GM10266 (cell line): ENCODE measurements around the gene SLC29A2.
A peak's percentile ranks its signal among the peaks of the same experiment; 100 is the strongest.

ENCODE experiments used
- DNase-seq: peaks from one replicate; pipeline ENCODE4 v3.0.0; 2012; ENCODE audit errors: extremely low spot score
- TF ChIP-seq, protein P1 (sequence below): IDR thresholded peaks from 2 replicates; pipeline ENCODE4 v1.5.1; 2012; ENCODE audit warnings: mild to moderate bottlenecking, low read depth; ENCODE audit not compliant: control insufficient read depth, insufficient read depth; ENCODE audit errors: missing control alignments

Gene SLC29A2

DNA sequence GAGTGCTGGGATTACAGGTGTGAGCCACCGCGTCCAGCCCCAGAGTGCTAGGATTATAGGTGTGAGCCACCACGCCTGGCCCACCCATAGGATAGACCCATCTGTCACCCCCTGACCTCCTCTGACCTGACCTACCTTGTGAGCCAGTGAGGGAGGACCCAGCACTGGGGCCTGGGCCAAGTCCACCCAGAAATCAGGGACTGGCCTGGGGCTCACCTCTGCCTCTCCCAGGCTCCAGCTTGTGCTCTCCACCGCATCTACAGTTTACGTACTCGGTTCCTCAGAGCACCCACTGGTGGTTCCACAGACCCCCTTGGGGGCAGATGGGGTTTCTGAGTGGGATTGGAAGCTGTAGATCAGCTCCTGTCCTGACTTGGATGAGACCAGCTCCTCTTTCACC lies 6.4 kb downstream of the SLC29A2 start:
- DNase-seq: no peak
- TF ChIP-seq, protein P1, sequence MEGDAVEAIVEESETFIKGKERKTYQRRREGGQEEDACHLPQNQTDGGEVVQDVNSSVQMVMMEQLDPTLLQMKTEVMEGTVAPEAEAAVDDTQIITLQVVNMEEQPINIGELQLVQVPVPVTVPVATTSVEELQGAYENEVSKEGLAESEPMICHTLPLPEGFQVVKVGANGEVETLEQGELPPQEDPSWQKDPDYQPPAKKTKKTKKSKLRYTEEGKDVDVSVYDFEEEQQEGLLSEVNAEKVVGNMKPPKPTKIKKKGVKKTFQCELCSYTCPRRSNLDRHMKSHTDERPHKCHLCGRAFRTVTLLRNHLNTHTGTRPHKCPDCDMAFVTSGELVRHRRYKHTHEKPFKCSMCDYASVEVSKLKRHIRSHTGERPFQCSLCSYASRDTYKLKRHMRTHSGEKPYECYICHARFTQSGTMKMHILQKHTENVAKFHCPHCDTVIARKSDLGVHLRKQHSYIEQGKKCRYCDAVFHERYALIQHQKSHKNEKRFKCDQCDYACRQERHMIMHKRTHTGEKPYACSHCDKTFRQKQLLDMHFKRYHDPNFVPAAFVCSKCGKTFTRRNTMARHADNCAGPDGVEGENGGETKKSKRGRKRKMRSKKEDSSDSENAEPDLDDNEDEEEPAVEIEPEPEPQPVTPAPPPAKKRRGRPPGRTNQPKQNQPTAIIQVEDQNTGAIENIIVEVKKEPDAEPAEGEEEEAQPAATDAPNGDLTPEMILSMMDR: no peak

GRCh38 chr11:66363805-66364535 lies 7.6 kb downstream of the SLC29A2 start:
- DNase-seq: peak; percentile 81
- TF ChIP-seq, protein P1: peak; percentile 87

- TF ChIP-seq, protein P1: no peak
- DNase-seq: no peak
These were observed 8.4 kb downstream of the SLC29A2 start for GRCh38 chr11:66363187-66363601.

DNA sequence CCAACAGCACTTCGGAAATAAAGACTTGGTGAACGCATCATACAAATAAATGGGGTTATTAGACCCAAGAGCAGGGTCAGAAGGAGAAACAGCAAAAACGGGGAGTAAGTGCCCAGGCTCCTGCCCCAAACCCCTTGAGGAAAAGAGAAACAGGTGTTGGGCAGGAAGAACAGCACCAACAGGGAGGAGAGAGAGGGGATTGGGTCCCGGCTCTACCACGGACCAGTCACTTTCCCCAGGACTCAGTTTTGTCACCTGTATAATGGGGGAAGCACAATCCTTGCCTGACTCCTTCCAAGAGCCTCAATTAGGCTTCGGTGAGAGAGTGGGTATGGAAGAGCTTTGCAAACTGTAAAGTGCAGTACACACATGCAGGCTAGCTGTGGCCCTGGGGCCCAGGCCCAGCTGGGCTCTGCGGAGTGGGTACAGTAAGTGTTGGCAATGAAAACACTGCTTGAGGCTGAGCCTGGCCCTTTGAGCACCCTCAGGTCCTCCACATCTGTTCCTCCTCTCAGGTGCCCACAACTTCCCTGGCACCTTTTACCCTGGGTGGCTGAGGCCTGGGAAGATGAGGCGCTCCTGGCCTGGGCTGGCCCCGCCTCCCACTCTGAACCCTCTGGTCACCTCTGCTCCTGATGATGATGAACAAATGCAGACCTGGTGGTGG lies 8.9 kb downstream of the SLC29A2 start:
- TF ChIP-seq, protein P1: no peak
- no peak for DNase-seq

GRCh38 chr11:66361502-66361941 lies 10.0 kb downstream of the SLC29A2 start:
- DNase-seq: no peak
- TF ChIP-seq, protein P1: no peak

- DNase-seq: no peak
- TF ChIP-seq, protein P1: no peak
These were observed 11.0 kb downstream of the SLC29A2 start for GRCh38 chr11:66360406-66361073.
